Astrocyte (in vitro differentiated cells and primary cell): ENCODE data around the gene ARHGEF26. TPM values are rescaled to one million over a fixed set of nuclear protein-coding genes. Genes with fewer than 3 reads are reported as not detected.
"Not testable (repeated sequence)": the region's sequence is repeated elsewhere in the genome, so short reads cannot be mapped to it uniquely, and the experiment has no call there.

Experiments
- DNase-seq: peaks from one replicate; pipeline ENCODE4 v3.0.0-alpha.2; 2010; ENCODE audit warnings: low read depth
- FAIRE-seq: peaks from 2 replicates; lab custom pipeline; 2011; peaks lifted over from hg19 to GRCh38; lab: Jason Lieb, UNC
- H2AFZ ChIP-seq: 2 replicates; pipeline ENCODE4 v1.6.0; 2012; ENCODE audit warnings: low read depth, low read length, inconsistent platforms
- H3K27ac ChIP-seq: 2 replicates; pipeline ENCODE4 v1.5.1; 2011; ENCODE audit warnings: low read depth, low read length, inconsistent platforms
- H3K27me3 ChIP-seq: 2 replicates; pipeline ENCODE4 v1.6.0; 2011; ENCODE audit warnings: low read length, inconsistent platforms; ENCODE audit not compliant: insufficient read depth
- H3K36me3 ChIP-seq: 2 replicates; pipeline ENCODE4 v1.5.1; 2011; ENCODE audit warnings: low read length, inconsistent platforms; ENCODE audit not compliant: insufficient read depth
- H3K4me1 ChIP-seq: 2 replicates; pipeline ENCODE4 v1.5.1; 2011; ENCODE audit warnings: low read length, inconsistent platforms; ENCODE audit not compliant: insufficient read depth
- H3K4me2 ChIP-seq: 2 replicates; pipeline ENCODE4 v1.6.0; 2012; ENCODE audit warnings: low read length, inconsistent platforms
- H3K4me3 ChIP-seq: 2 replicates; pipeline ENCODE4 v1.5.1; 2011; ENCODE audit warnings: low read depth, mild to moderate bottlenecking, low read length, inconsistent platforms; ENCODE audit not compliant: insufficient read depth
- H3K79me2 ChIP-seq: 2 replicates; pipeline ENCODE4 v1.6.0; 2012; ENCODE audit warnings: mild to moderate bottlenecking, low read length, inconsistent platforms; ENCODE audit not compliant: insufficient read depth
- H3K9ac ChIP-seq: 2 replicates; pipeline ENCODE4 v1.6.0; 2012; ENCODE audit warnings: mild to moderate bottlenecking, low read length, inconsistent platforms
- H3K9me3 ChIP-seq: 2 replicates; pipeline ENCODE4 v1.5.1; 2012; ENCODE audit warnings: low read depth, mild to moderate bottlenecking, low read length, inconsistent platforms; ENCODE audit not compliant: insufficient read depth
- H4K20me1 ChIP-seq: 2 replicates; pipeline ENCODE4 v1.6.0; 2012; ENCODE audit warnings: low read length, inconsistent platforms; ENCODE audit not compliant: insufficient read depth
- H3K27ac Mint-ChIP-seq: one replicate; pipeline ENCODE4 v1.8.0; 2021; ENCODE audit warnings: mild to moderate bottlenecking, mixed read lengths; ENCODE audit not compliant: unreplicated experiment
- H3K27me3 Mint-ChIP-seq: one replicate; pipeline ENCODE4 v1.8.0; 2021; ENCODE audit warnings: low read depth, mixed read lengths; ENCODE audit not compliant: unreplicated experiment
- H3K36me3 Mint-ChIP-seq: one replicate; pipeline ENCODE4 v1.8.0; 2021; ENCODE audit warnings: low read depth, mixed read lengths; ENCODE audit not compliant: unreplicated experiment
- H3K4me1 Mint-ChIP-seq: one replicate; pipeline ENCODE4 v1.8.0; 2021; ENCODE audit warnings: low read depth, mixed read lengths; ENCODE audit not compliant: unreplicated experiment
- H3K4me3 Mint-ChIP-seq: one replicate; pipeline ENCODE4 v1.8.0; 2021; ENCODE audit warnings: mild to moderate bottlenecking, moderate library complexity, mixed read lengths; ENCODE audit not compliant: unreplicated experiment
- H3K9me3 Mint-ChIP-seq: one replicate; pipeline ENCODE4 v1.8.0; 2021; ENCODE audit warnings: mild to moderate bottlenecking, mixed read lengths; ENCODE audit not compliant: unreplicated experiment
- CTCF ChIP-seq: IDR thresholded peaks from 2 replicates; pipeline ENCODE4 v1.5.1; 2011; ENCODE audit warnings: low read depth, mild to moderate bottlenecking, inconsistent platforms, low read length, moderate library complexity; ENCODE audit not compliant: insufficient read depth
- EZH2 ChIP-seq: IDR thresholded peaks from 2 replicates; pipeline ENCODE4 v1.6.1; 2012; ENCODE audit warnings: mild to moderate bottlenecking, low read length, inconsistent platforms; ENCODE audit not compliant: insufficient read depth
- total RNA-seq: library from RNA; stranded (reverse); gene quantifications from 2 replicates; pipeline ENCODE4 v1.2.1, GENCODE V29; 2021

Gene ARHGEF26
- total RNA-seq, 1 donor from 2014 or later = 1.7 TPM

GRCh38 chr3:154086286-154086685, 34.9 kb upstream of the ARHGEF26 start:
- no peak for FAIRE-seq
- Histone ChIP-seq H4K20me1 (no peaks in the 10 kb centered on the region), H3K4me1 (no peaks in the 10 kb centered on the region), H2AFZ (no peak overlapping the region), H3K4me3 (no peak overlapping the region), H3K36me3 (no peaks in the 10 kb centered on the region), H3K9me3 (no peaks in the 10 kb centered on the region), H3K4me2 (no peak overlapping the region), H3K79me2 (no peaks in the 10 kb centered on the region), H3K9ac (no peak overlapping the region), H3K27ac (no peak overlapping the region), H3K27me3 (no peaks in the 10 kb centered on the region)
- Mint-ChIP-seq H3K9me3 (peaks cover 4% of the 10 kb centered on the region), H3K4me1 (peaks cover 2% of the 10 kb centered on the region), H3K4me3 (no peak overlapping the region), H3K27me3 (no peaks in the 10 kb centered on the region), H3K36me3 (no peaks in the 10 kb centered on the region), H3K27ac (no peak overlapping the region)
- TF ChIP-seq EZH2 (no peak), CTCF (no peak)
- no peak for DNase-seq

- not testable (repeated sequence) for H3K4me3 ChIP-seq, H3K9me3 ChIP-seq, H4K20me1 ChIP-seq, H3K27me3 ChIP-seq, H3K4me1 ChIP-seq, H3K27me3 Mint-ChIP-seq, H3K4me2 ChIP-seq, DNase-seq, H2AFZ ChIP-seq, H3K4me3 Mint-ChIP-seq, H3K4me1 Mint-ChIP-seq, H3K9ac ChIP-seq, H3K36me3 Mint-ChIP-seq, H3K9me3 Mint-ChIP-seq, FAIRE-seq, H3K36me3 ChIP-seq, H3K27ac ChIP-seq, H3K27ac Mint-ChIP-seq, H3K79me2 ChIP-seq
Observed at GRCh38 chr3:154087756-154088480, 33.3 kb upstream of the ARHGEF26 start.

- Histone ChIP-seq H3K9me3 (no peaks in the 10 kb centered on the region), H3K36me3 (no peaks in the 10 kb centered on the region), H4K20me1 (no peaks in the 10 kb centered on the region), H3K27ac (no peak overlapping the region), H3K4me3 (no peak overlapping the region), H3K4me2 (no peak overlapping the region), H3K27me3 (no peaks in the 10 kb centered on the region), H3K4me1 (no peaks in the 10 kb centered on the region), H3K79me2 (no peaks in the 10 kb centered on the region), H3K9ac (no peak overlapping the region), H2AFZ (no peak overlapping the region)
- H3K27me3 Mint-ChIP-seq = no peaks in the 10 kb centered on the region
- no peak for DNase-seq
- H3K9me3 Mint-ChIP-seq = peaks cover 4% of the 10 kb centered on the region
- H3K4me3 Mint-ChIP-seq = no peak overlapping the region
- TF ChIP-seq EZH2 (no peak), CTCF (no peak)
- peaks cover 2% of the 10 kb centered on the region for H3K4me1 Mint-ChIP-seq
- H3K27ac Mint-ChIP-seq = no peak overlapping the region
- no peak for FAIRE-seq
- H3K36me3 Mint-ChIP-seq = no peaks in the 10 kb centered on the region
Observed at GRCh38 chr3:154089421-154090420, 31.5 kb upstream of the ARHGEF26 start.
